HG02763 (cell line): Measurements from ENCODE around the gene FRMD3.

Source experiments
- ATAC-seq: cut with Tn5 transposase; IDR thresholded peaks from one replicate; pipeline ENCODE4 v1.9.1; 2021; ENCODE audit warnings: mild to moderate bottlenecking, moderate library complexity; ENCODE audit not compliant: unreplicated experiment

Gene FRMD3

GRCh38 chr9:83291196-83291595 is 247.0 kb downstream of the FRMD3 start:
- ATAC-seq = no peak

GRCh38 chr9:83290692-83291091 is 247.5 kb downstream of the FRMD3 start:
- ATAC-seq = no peak

GRCh38 chr9:83287021-83287420 is 251.2 kb downstream of the FRMD3 start:
- no peak for ATAC-seq

GRCh38 chr9:83285445-83286225 is 252.6 kb downstream of the FRMD3 start:
- no peak for ATAC-seq

- no peak for ATAC-seq
Measured at GRCh38 chr9:83284746-83285145, 253.5 kb downstream of the FRMD3 start.

GRCh38 chr9:83283528-83283927 is 254.7 kb downstream of the FRMD3 start:
- no peak for ATAC-seq

GRCh38 chr9:83281306-83282255 is 256.6 kb downstream of the FRMD3 start:
- no peak for ATAC-seq

- ATAC-seq = no peak
Measured at GRCh38 chr9:83280790-83281189, 257.4 kb downstream of the FRMD3 start.

GRCh38 chr9:83280268-83280667 is 257.9 kb downstream of the FRMD3 start:
- no peak for ATAC-seq

GRCh38 chr9:83274787-83275186 is 263.4 kb downstream of the FRMD3 start:
- no peak for ATAC-seq

- ATAC-seq = no peak
Measured at GRCh38 chr9:83271665-83272071, 266.5 kb downstream of the FRMD3 start.

GRCh38 chr9:83270116-83270515 is 268.1 kb downstream of the FRMD3 start:
- no peak for ATAC-seq

- no peak for ATAC-seq
Measured at GRCh38 chr9:83267741-83268140, 270.5 kb downstream of the FRMD3 start.

- no peak for ATAC-seq
Measured at GRCh38 chr9:83266666-83267496, 271.3 kb downstream of the FRMD3 start.

GRCh38 chr9:83266331-83266665 is 271.9 kb downstream of the FRMD3 start:
- ATAC-seq = no peak

- no peak for ATAC-seq
Measured at GRCh38 chr9:83264315-83264714, 273.9 kb downstream of the FRMD3 start.

- ATAC-seq = no peak
Measured at GRCh38 chr9:83259558-83259957, 278.6 kb downstream of the FRMD3 start.

GRCh38 chr9:83257937-83258891 is 280.0 kb downstream of the FRMD3 start:
- ATAC-seq = no peak

GRCh38 chr9:83247732-83248131 is 290.5 kb downstream of the FRMD3 start:
- no peak for ATAC-seq
